ENCODE measurements around the gene FERMT1. TPM values are rescaled to one million over a fixed set of nuclear protein-coding genes. Genes with fewer than 3 reads are reported as not detected.
"Not testable (repeated sequence)": the region's sequence is repeated elsewhere in the genome, so short reads cannot be mapped to it uniquely, and the experiment has no call there.

The FERMT1 gene
- total RNA-seq, 1 experiment from 2014 or later, result 30.1 TPM

DNA sequence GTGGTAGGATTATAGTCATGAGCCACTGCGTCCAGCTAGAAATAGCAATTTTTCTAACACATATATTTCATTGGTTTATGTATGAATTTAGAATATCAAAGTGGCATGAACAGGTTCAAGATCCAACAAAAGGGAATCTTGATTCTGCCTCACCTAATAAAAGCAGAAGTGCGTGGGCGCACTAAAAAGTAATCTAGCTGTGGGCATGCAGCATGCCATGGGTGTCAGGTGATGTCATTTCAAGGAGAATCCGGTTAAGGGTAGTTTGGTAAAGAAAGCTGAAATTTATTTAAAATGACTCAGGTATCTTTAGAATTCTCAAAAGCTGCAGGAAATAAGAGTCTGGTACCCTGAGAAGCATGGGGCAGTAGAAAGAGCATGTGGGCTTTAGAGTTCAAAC lies 86.6 kb downstream of the FERMT1 start:
- POLR2A ChIA-PET, result no interaction called here
- H3K4me3 ChIP-seq (ENCODE audit: low read depth, low read length), result no peak overlapping the region
- Mint-ChIP-seq H3K4me1 (ENCODE audit: low read depth, unreplicated experiment) (peaks cover 6% of the 10 kb centered on the region), H3K4me3 (ENCODE audit: unreplicated experiment) (no peak overlapping the region), H3K27me3 (ENCODE audit: insufficient read depth, unreplicated experiment) (no peaks in the 10 kb centered on the region), H3K9me3 (ENCODE audit: unreplicated experiment) (no peaks in the 10 kb centered on the region), H3K36me3 (ENCODE audit: insufficient read depth, unreplicated experiment) (peaks cover 85% of the 10 kb centered on the region), H3K27ac (ENCODE audit: unreplicated experiment) (no peak overlapping the region)
- CTCF ChIA-PET, result interaction anchor here (1.2 kb wide), 1 partner anchor 12 kb away, joined by 3 read pairs; no protein-coding TSS in a partner anchor
- H3K4me1 ChIP-seq, result no peaks in the 10 kb centered on the region
- no peak for TF ChIP-seq CTCF (IDR thresholded peaks at IDR 0.05; ENCODE audit: insufficient read depth in 1 of 2, low read depth in 1 of 2, low read length in 1 of 2, severe bottlenecking in 1 of 2, unreplicated experiment in 1 of 2)
- intact Hi-C loops (cut with micrococcal nuclease; ENCODE audit: unreplicated experiment), result no loop called here
- H3K9me3 ChIP-seq, result no peaks in the 10 kb centered on the region
- BruUV-seq (replicated peaks), result no TSS peak
- peaks cover 3% of the 10 kb centered on the region; the same call in 1 of the 2 replicates for H3K36me3 ChIP-seq (ENCODE audit: control insufficient read depth, insufficient read depth, low read length)
- no peak for DNase-seq
- H3K27me3 ChIP-seq (replicated peaks; ENCODE audit: control insufficient read depth, insufficient read depth, low read length), result no peaks in the 10 kb centered on the region

DNA sequence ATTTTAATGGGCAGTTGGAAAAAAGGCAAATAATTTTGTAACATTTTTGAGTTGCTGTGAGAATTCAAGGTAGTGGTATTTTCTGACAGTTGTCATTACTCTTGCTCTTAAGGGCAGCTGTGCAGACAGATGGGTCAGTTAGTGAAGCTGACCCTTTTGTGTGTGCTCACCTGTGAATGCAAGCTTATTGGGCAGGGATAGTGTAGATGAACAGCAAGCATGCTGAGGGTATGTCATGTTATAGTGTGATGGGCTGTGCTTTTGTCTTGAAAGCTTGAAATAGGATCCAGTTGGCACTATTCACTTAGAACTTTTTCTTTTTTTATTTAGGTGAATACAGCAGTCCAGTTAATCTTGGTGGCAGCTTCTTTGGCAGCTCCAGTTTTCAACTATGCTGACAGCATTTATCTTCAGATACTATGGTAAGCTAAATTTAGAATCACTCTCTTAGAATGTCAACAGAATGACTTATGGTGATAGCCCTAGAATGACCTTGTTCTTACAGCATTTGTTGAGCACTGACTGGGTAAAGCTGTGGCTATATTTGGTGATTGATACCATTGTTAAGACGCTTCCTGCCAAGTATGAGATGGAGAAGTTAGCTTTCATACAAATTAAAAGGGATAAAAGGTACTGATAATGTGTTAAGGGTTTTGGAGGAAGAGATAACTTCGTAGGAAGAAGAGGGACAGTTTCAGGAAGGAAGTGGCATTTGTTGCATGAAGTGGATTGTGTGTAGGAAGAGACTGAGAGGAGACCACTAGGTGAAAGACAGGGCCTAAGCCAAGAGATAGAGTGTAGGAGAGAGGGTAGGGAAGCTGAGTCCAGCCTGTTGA lies 88.5 kb downstream of the FERMT1 start:
- no TSS peak for BruUV-seq (replicated peaks)
- Histone ChIP-seq H3K27me3 (replicated peaks; ENCODE audit: control insufficient read depth, insufficient read depth, low read length) (no peaks in the 10 kb centered on the region), H3K36me3 (ENCODE audit: control insufficient read depth, insufficient read depth, low read length) (peaks cover 3% of the 10 kb centered on the region; the same call in 1 of the 2 replicates), H3K4me3 (ENCODE audit: low read depth, low read length) (no peak overlapping the region), H3K9me3 (no peaks in the 10 kb centered on the region), H3K4me1 (no peaks in the 10 kb centered on the region)
- TF ChIP-seq CTCF (IDR thresholded peaks at IDR 0.05; ENCODE audit: insufficient read depth in 1 of 2, low read depth in 1 of 2, low read length in 1 of 2, severe bottlenecking in 1 of 2, unreplicated experiment in 1 of 2), result no peak
- Mint-ChIP-seq H3K36me3 (ENCODE audit: insufficient read depth, unreplicated experiment) (peaks cover 77% of the 10 kb centered on the region), H3K27ac (ENCODE audit: unreplicated experiment) (peak overlapping the region; percentile 1), H3K27me3 (ENCODE audit: insufficient read depth, unreplicated experiment) (no peaks in the 10 kb centered on the region), H3K9me3 (ENCODE audit: unreplicated experiment) (no peaks in the 10 kb centered on the region), H3K4me1 (ENCODE audit: low read depth, unreplicated experiment) (peaks cover 6% of the 10 kb centered on the region), H3K4me3 (ENCODE audit: unreplicated experiment) (no peak overlapping the region)
- POLR2A ChIA-PET, result no interaction called here
- DNase-seq, result no peak
- CTCF ChIA-PET, result no interaction called here
- intact Hi-C loops (cut with micrococcal nuclease; ENCODE audit: unreplicated experiment), result no loop called here

DNA sequence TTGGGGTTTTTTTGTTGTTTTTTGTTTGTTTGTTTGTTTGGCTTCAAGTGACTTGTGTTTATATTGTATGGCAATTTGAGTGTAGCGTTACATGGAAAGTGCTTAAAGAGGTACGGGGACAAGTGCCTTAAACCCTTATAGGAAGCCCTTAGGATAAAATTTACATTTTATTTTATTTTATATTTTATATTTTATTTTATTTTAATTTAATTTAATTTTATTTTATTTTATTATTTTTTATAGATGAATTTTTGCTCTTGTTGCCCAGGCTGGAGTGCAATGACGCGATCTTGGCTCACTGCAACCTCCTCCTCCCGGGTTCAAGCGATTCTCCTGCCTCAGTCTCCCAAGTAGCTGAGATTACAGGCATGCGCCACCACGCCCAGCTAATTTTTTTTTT lies 89.9 kb downstream of the FERMT1 start:
- H3K27ac Mint-ChIP-seq (ENCODE audit: unreplicated experiment); H3K4me3 Mint-ChIP-seq (ENCODE audit: unreplicated experiment); H3K36me3 ChIP-seq (ENCODE audit: control insufficient read depth, insufficient read depth, low read length); intact Hi-C loops (cut with micrococcal nuclease; ENCODE audit: unreplicated experiment); H3K4me1 Mint-ChIP-seq (ENCODE audit: low read depth, unreplicated experiment); H3K9me3 Mint-ChIP-seq (ENCODE audit: unreplicated experiment); H3K4me3 ChIP-seq (ENCODE audit: low read depth, low read length); POLR2A ChIA-PET; BruUV-seq (replicated peaks); H3K27me3 ChIP-seq (replicated peaks; ENCODE audit: control insufficient read depth, insufficient read depth, low read length); H3K4me1 ChIP-seq; DNase-seq; CTCF ChIA-PET; H3K27me3 Mint-ChIP-seq (ENCODE audit: insufficient read depth, unreplicated experiment); H3K9me3 ChIP-seq: not testable (repeated sequence)
- H3K36me3 Mint-ChIP-seq (ENCODE audit: insufficient read depth, unreplicated experiment), result peaks cover 67% of the 10 kb centered on the region
